NCI-H187 treated with DMSO at 0.1 percent for 48 hours (cell line): Measurements from ENCODE around the gene CARMIL3.

Source experiments
- DNase-seq: peaks from one replicate; lab custom pipeline; 2025; lab: John Stamatoyannopoulos, UW

The CARMIL3 gene

GRCh38 chr14:24077086-24077485 is 25.3 kb downstream of the CARMIL3 start:
- no peak for DNase-seq

DNA sequence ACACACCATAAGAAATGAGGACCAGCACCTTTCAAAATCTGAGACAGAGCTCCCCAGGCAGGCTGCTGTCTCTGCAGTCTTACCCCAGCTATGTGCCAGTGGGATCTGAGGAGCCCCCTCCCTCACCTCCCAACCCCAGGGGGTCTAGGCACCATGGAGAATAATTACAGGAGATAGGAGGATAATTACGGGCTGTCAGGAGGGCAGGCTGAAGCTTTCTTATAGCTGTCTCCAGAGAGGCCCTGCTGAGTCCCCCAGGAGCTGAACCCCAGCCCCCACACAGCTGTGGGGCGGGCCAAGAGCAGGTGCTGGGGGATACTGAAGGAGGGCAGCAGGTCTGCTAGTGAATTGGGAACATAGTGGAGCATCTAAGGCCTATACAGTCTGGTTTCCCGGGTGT is 26.3 kb downstream of the CARMIL3 start:
- no peak for DNase-seq

DNA sequence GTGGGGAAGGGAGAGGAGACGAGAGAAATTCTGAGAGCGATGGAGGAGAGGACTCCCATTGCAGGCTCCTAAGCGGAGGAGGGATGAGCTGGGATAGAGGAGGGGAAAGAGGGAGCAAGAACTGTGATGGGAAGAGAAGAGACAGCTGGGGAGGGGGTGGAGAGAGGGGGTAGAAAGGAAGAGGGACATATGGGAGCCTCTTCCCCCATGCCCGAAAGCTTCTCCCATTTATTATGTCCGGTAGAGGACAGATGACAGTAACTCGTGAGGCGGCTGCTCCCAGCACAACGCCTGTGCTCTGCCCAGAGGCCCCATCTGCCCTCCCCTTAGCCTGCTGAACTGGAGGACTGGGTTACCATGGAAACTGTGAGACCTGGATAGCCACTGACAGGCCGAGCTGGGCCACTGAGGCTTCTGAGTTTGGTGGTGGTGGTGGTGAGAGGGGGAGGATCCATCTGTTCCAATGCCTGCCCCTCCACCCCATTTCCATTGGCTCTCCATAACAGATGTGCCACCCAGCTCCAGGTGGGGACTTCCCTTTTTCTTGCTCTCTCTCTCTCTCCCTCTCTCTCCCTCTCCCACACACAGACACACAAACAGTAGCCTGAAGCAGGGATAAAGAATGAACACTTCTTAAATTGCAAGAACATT is 27.8 kb downstream of the CARMIL3 start:
- DNase-seq = no peak

GRCh38 chr14:24080142-24080530 is 28.3 kb downstream of the CARMIL3 start:
- no peak for DNase-seq

DNA sequence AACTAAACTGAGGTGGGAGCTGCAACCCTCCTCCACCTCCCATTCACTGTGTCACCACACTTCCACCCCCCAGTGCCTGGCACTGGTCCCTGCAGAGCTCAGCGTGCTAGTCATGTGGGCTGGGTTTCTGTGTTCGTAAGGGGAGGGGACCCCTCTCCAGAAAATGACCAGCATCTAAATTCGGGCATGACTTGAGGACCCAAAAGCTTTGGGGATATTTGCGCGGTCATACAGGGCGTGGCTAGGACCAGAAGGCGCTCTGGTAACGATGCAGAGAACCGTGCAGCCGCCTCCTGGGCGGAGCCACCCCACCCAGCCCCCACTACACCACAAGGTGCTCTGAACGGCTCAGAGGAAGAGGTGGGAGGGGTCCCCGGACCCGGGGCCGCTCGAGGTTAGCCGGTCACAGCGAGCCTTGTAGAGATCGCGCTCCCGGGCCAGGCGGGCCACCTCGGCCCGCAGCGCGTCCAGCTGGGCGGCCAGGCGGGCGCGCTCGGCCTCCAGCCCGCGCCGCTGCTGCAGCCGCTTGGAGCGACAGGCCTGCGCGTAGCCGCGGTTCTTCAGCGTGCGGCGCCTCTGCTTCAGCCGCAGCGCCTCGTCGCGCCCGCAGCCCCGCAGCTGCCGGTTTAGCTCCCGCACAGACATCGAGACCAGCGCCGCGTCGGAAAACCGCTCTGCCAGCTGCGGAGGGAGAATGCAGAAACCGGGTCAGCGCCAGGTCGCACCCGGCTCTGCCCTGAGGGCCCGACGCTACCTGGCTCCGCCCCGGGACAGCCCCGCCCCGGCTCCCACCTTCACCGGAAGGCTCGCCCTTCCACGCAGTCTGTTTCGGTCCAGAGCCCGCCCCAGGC is 29.3 kb downstream of the CARMIL3 start:
- peak; percentile 30 for DNase-seq

- DNase-seq = no peak
These were observed 30.0 kb downstream of the CARMIL3 start for GRCh38 chr14:24081739-24082211.

- no peak for DNase-seq
These were observed 30.7 kb downstream of the CARMIL3 start for GRCh38 chr14:24082411-24083080.

GRCh38 chr14:24083462-24083861 is 31.7 kb downstream of the CARMIL3 start:
- DNase-seq = no peak

DNA sequence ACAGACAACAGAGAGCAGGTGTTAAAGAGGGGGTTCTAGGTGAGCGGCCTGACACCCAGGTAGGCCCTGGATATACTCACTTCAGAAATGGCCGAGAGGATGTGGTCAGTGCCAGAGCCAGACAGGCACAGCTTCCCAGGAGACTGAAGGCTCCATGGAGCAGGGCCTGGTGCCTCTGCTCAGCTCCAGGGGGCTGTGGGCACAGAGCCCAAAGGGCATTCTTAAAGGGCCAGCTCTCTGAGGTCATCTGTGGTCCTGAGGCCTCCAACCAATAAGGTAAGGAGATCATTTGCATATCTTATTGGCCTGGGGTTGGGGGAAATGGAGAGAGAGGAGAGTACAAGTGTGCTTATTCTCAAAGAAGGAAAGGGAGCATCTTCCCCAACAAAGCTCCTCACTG is 32.6 kb downstream of the CARMIL3 start:
- no peak for DNase-seq

GRCh38 chr14:24085215-24085614 is 33.4 kb downstream of the CARMIL3 start:
- DNase-seq = no peak

GRCh38 chr14:24086193-24086955 is 34.6 kb downstream of the CARMIL3 start:
- no peak for DNase-seq

DNA sequence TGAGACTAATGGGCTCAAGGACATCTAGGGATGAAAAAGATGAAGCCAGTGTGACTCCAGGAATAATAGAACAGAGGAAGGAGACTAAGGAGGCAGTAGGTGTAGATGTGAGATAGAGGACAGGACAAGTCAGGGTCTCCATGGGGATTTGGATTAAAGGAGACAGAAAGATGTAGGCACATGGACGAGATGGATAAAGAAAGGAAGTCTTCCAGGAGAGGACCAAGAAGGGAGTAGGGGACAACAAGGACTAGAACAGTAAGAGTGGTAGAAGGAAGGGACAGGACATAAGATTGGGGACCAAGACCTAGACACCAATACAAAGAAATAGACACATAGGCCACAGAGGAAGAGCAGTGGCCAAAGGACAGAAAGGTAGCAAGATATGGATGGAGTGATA is 35.2 kb downstream of the CARMIL3 start:
- no peak for DNase-seq

DNA sequence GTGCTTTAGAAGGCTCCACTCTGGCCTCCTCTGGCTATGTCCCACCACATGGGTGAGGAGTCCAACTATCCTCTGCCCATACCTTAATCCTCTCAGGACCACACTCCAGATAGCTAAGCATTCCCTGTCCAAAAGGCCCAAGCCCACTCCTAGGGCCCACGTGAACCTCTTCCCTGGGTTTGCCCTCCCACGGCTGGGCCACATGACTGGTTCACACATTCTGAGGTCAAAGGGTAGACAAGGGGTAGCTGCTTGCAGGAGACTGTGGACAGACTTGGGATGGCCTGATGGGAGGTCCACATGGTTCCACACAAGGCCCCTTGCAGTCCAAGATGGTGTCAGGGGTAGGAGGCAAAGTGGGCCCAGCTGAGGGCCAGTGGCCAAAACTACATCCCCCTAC is 36.3 kb downstream of the CARMIL3 start:
- no peak for DNase-seq

GRCh38 chr14:24089890-24090289 is 38.1 kb downstream of the CARMIL3 start:
- DNase-seq = no peak

DNA sequence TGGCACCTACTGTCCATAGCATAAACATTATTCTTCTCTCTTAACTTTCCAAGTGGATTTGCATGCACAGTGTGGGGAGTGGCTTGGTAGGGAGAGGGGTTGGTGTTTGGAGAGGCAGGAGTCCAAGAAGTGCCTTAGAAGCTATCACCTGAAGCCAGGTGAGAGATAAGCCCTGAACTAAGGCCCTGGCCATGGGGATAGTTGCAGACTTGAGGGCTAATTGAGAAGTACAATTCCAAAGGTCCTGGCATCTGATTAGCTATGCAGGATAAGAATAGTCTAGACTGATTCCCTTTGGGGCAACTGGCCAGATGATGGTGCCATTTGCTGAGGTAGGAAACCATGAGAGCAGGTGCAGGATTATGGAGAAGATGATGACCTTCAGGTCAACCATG is 40.3 kb downstream of the CARMIL3 start:
- no peak for DNase-seq

DNA sequence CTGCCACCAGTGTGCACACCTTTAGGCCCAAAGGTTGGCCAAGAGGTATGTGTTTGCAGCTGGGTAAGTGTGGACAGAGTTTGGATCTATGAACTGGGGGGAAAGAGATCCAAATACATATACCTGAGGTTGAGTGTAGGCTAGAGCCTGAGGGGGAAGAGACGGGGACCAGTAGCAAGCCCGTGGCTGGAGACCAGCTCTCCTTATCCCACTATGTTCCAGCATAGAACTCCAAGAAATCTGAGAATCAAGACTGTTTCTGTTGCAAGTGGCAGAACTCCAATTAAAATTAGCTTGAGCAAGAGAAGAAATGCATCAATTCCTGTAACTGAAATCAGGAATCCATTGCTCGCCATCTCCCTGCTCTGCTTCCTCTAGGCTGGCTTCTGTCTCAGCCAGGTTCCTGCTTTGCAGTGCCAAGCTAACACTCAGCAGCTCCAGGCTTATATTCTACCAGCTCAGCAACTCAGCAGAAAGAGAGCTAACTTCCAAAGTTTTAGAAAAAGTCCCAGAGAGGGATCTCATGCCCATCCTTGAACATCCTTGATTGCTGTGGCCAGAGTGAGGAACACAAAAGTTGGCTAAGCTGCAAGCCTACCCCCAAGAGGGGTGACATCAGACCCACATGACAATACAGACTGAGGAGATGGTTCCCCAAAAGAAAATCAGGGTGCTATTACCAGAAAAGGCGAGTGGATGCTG is 40.8 kb downstream of the CARMIL3 start:
- DNase-seq = no peak

DNA sequence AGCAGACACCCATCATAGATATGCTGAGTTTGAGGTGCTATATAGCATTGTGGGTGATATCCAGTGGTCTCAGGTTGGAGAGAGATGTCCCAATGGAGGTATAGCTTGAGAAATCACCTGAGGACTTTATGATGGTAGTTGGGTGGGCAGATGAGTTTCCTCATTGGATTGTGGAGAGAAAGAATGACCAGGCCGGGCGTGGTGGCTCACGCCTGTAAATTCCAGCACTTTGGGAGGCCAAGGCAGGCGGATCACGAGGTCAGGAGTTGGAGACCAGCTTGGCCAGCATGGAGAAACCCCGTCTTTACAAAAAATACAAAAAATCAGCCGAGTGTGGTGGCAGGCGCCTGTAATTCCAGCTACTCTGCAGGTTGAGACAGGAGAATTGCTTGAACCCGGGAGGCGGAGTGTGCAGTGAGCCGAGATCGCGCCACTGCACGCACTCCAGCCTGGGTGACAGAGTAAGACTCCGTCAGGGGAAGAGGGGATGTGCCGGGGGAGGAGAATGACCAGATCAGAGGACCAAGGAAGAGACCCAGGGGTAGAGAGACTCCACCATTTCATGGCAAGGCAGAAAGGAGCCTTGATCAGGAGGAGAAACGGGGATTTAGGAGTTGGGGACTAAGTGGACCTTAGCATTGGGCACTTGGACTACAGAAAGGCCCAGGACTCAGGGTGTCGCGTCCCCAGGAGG is 41.5 kb downstream of the CARMIL3 start:
- DNase-seq = no peak

DNA sequence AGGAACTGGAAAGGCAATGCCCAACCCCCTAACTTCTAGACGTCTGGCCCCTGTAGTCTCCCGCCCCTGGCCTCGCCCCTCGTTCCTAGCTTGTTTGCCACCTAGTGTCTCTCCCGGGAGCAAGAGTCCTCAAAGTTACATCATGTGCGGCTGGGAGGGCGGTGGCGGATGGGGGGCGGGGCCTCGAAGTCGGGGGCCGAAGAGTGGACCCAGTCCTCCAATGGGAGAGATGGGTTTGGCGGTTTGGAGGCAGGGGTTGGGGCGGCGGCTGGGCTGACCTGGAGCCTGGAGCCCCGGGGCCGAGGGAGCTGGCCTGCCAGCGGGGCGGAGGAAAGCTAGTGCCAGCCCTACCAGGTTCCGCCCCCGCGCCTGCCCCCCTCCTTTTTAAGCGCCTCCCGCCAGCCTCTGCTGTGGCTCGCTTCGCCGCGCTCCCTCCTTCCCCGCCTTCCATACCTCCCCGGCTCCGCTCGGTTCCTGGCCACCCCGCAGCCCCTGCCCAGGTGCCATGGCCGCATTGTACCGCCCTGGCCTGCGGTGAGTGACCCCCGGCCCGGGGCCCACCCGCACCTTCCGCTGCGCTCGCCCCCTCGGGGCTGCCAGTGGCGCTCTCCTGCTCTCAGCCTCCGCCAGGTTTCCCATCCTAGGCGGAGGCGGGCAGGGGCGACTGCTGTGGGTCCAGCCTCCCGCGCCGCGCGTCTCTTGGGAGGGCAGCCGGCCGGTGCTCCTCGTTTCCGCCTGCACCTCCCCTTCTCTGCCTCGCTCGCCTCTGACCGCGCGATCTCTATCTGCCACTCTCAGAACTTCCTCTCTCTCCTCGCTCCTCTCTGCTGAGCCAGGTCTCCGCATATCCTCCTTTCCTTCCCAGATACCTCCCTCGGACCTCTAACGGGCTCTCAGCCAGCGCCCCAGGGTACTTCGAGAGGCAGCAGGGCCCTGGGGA is 42.4 kb downstream of the CARMIL3 start, which contains the start of gene PCK2:
Gene PCK2, plus strand, starts transcription at position 411 of the 940 bp plus-strand sequence. Its CDS starts 95 bp downstream, at position 506.
- peak; percentile 65 for DNase-seq

DNA sequence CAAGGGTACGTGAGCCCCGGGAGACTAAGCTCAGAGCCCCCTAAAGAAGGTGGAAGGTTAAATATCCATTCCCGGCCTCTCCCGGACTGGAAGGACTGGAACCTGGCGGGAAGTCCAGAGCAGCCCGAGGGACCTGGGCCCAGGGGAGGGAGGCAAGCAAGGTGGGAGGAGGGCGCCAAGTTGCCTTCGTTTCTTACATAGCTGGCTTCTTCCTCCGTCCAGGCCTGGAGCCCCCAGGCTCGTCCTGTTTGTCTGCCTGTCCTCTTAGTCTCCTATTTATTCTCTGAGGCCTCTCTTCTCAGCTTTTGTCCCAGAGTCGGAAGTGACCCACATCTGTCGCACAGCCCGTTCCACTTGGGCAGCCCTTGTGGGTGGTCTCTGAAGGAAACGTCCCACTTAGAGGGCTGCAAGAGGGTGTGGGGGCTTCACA is 43.0 kb downstream of the CARMIL3 start:
- DNase-seq = no peak
